Limb (tissue), 2 donors: ENCODE data around the gene SOX1.

Experiments
- DNase-seq, 2 donors: peaks; one replicate each; pipeline ENCODE4 v3.0.0-alpha.2; 2016; ENCODE audit errors: extremely low spot score in 2 of 2

The SOX1 gene

GRCh38 chr13:112071723-112072533 is 5.0 kb downstream of the SOX1 start:
- DNase-seq = no peak

- DNase-seq = peak in 1 of 2 donors; percentile 74
Measured at GRCh38 chr13:112072534-112073244, 5.7 kb downstream of the SOX1 start.

GRCh38 chr13:112073245-112074138 is 6.5 kb downstream of the SOX1 start:
- DNase-seq = peak in 1 of 2 donors; percentile 56

GRCh38 chr13:112074139-112074865 is 7.4 kb downstream of the SOX1 start:
- peak in 1 of 2 donors; percentile 42 for DNase-seq

- no peak for DNase-seq
Measured at GRCh38 chr13:112077729-112078128, 10.8 kb downstream of the SOX1 start.

GRCh38 chr13:112078216-112078615 is 11.3 kb downstream of the SOX1 start:
- DNase-seq = no peak

GRCh38 chr13:112078879-112079531 is 12.1 kb downstream of the SOX1 start:
- no peak for DNase-seq

GRCh38 chr13:112079696-112080095 is 12.7 kb downstream of the SOX1 start:
- DNase-seq = no peak

- no peak for DNase-seq
Measured at GRCh38 chr13:112083971-112084370, 17.0 kb downstream of the SOX1 start.

GRCh38 chr13:112092453-112092852 is 25.5 kb downstream of the SOX1 start:
- DNase-seq = no peak

- no peak for DNase-seq
Measured at GRCh38 chr13:112095354-112095753, 28.4 kb downstream of the SOX1 start.

- no peak for DNase-seq
Measured at GRCh38 chr13:112096959-112097358, 30.0 kb downstream of the SOX1 start.

- no peak for DNase-seq
Measured at GRCh38 chr13:112097770-112098169, 30.8 kb downstream of the SOX1 start.

- DNase-seq = no peak
Measured at GRCh38 chr13:112098699-112099098, 31.8 kb downstream of the SOX1 start.

- DNase-seq = no peak
Measured at GRCh38 chr13:112101360-112101930, 34.5 kb downstream of the SOX1 start.

- no peak for DNase-seq
Measured at GRCh38 chr13:112102243-112102642, 35.3 kb downstream of the SOX1 start.

GRCh38 chr13:112103260-112103838 is 36.4 kb downstream of the SOX1 start:
- no peak for DNase-seq

GRCh38 chr13:112103961-112104880 is 37.3 kb downstream of the SOX1 start:
- DNase-seq = peak; percentile 3 to 79

GRCh38 chr13:112104881-112105234 is 37.9 kb downstream of the SOX1 start:
- no peak for DNase-seq
